ENCODE results near the gene PAPPA2.

DNA sequence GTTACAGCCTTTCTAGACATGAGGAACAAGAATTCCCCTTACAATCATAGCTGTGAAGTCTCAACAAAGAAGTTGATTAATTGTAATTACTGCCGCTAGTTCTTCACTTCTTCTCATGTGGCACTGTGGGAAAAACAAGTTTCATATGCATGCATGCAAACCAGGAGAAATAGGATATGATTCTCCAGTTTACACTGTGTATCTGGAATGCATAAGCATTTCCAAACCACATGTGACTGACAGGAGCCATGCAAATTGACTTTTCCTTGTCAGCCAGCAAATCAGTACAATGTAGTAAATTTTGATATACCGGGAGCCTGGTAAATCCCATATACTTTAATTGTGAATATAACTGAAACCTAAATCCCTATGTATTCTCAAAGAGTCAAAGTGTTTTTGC lies 279.3 kb downstream of the PAPPA2 start:
- TF ChIP-seq, protein P1, sequence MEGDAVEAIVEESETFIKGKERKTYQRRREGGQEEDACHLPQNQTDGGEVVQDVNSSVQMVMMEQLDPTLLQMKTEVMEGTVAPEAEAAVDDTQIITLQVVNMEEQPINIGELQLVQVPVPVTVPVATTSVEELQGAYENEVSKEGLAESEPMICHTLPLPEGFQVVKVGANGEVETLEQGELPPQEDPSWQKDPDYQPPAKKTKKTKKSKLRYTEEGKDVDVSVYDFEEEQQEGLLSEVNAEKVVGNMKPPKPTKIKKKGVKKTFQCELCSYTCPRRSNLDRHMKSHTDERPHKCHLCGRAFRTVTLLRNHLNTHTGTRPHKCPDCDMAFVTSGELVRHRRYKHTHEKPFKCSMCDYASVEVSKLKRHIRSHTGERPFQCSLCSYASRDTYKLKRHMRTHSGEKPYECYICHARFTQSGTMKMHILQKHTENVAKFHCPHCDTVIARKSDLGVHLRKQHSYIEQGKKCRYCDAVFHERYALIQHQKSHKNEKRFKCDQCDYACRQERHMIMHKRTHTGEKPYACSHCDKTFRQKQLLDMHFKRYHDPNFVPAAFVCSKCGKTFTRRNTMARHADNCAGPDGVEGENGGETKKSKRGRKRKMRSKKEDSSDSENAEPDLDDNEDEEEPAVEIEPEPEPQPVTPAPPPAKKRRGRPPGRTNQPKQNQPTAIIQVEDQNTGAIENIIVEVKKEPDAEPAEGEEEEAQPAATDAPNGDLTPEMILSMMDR (IDR thresholded peaks at IDR 0.05; ENCODE audit: low read length): no peak
- no peak for TF ChIP-seq EZH2 (IDR thresholded peaks at IDR 0.05; ENCODE audit: borderline replicate concordance, low read length)
